Suprapubic skin (tissue), 4 donors: Measurements from ENCODE around the gene CHRM1. TPM values are rescaled to one million over a fixed set of nuclear protein-coding genes. Genes with fewer than 3 reads are reported as not detected.

Source experiments
- DNase-seq, 2 donors: peaks; one replicate each; pipeline ENCODE4 v3.0.0-alpha.2; 2019; ENCODE audit warnings: low spot score in 2 of 2
- H3K27ac ChIP-seq: fragments of 200-600 bp; sonication (generic); one replicate; pipeline ENCODE4 v1.5.1; 2019
- H3K27me3 ChIP-seq: fragments of 200-600 bp; sonication (generic); one replicate; pipeline ENCODE4 v1.5.1; 2019
- H3K36me3 ChIP-seq: fragments of 200-600 bp; sonication (generic); one replicate; pipeline ENCODE4 v1.5.1; 2019
- H3K4me1 ChIP-seq: fragments of 200-600 bp; sonication (generic); one replicate; pipeline ENCODE4 v1.5.1; 2019
- H3K4me3 ChIP-seq: fragments of 200-600 bp; sonication (generic); one replicate; pipeline ENCODE4 v1.5.1; 2019; ENCODE audit warnings: mild to moderate bottlenecking
- H3K9me3 ChIP-seq: fragments of 200-600 bp; sonication (generic); one replicate; pipeline ENCODE4 v1.5.1; 2019
- CTCF ChIP-seq, 2 donors: fragments of 200-600 bp in 1 of 2; fragments of 450-650 bp in 1 of 2; sonication (generic) in 1 of 2; IDR thresholded peaks; one replicate each; pipeline ENCODE4 v1.5.1; 2016 to 2019; ENCODE audit warnings: antibody characterized with exemption in 2 of 2, mild to moderate bottlenecking in 1 of 2, moderate library complexity in 1 of 2
- EP300 ChIP-seq: sonication (generic); formaldehyde crosslinking; IDR thresholded peaks from one replicate; pipeline ENCODE4 v1.6.1; 2017; ENCODE audit warnings: antibody characterized with exemption
- POLR2A ChIP-seq, 2 donors: fragments of 450-650 bp; IDR thresholded peaks; one replicate each; pipeline ENCODE4 v1.6.1; 2017; ENCODE audit warnings: antibody characterized with exemption in 2 of 2, mild to moderate bottlenecking in 2 of 2, moderate library complexity in 2 of 2
- POLR2AphosphoS5 ChIP-seq, 3 donors: sonication (generic); formaldehyde crosslinking; IDR thresholded peaks; one replicate each; pipeline ENCODE4 v1.6.1; 2017; ENCODE audit warnings: antibody characterized with exemption in 3 of 3
- WGBS: methylation state at CpG from one replicate; pipeline ENCODE4 v1.1.5; 2018; 5-methylcytosine and 5-hydroxymethylcytosine counted together
- total RNA-seq, 4 donors: library from RNA; depleted of rRNA; stranded (reverse); fragments of >200 nt; gene quantifications; one replicate each; pipeline ENCODE4 v1.1.0, GENCODE V29; 2016

CHRM1 gene
- total RNA-seq, 4 donors from 2014 or later, result 2.5 to 5.4 (median 4.5) TPM

- H3K27ac ChIP-seq, result peak overlapping the region; percentile 78
- peaks cover 46% of the 10 kb centered on the region for H3K27me3 ChIP-seq
Observed at GRCh38 chr11:62919898-62920640, 1.1 kb downstream of the CHRM1 start.

GRCh38 chr11:62919476-62919875, 1.7 kb downstream of the CHRM1 start:
- 91% methylated on average over 10 of the region's 10 CpGs for whole genome bisulfite sequencing
- TF ChIP-seq EP300 (no peak), CTCF (IDR thresholded peaks at IDR 0.05) (no peak), POLR2AphosphoS5 (IDR thresholded peaks at IDR 0.05) (no peak), POLR2A (IDR thresholded peaks at IDR 0.05) (no peak)
- Histone ChIP-seq H3K4me1 (peaks cover 42% of the 10 kb centered on the region), H3K9me3 (no peaks in the 10 kb centered on the region), H3K36me3 (no peaks in the 10 kb centered on the region), H3K27me3 (peaks cover 40% of the 10 kb centered on the region), H3K27ac (no peak overlapping the region), H3K4me3 (no peak overlapping the region)
- DNase-seq, result no peak

More at GRCh38 chr11:62919898-62920640, 1.1 kb downstream of the CHRM1 start:
- Histone ChIP-seq H3K4me1 (peaks cover 42% of the 10 kb centered on the region), H3K36me3 (no peaks in the 10 kb centered on the region), H3K9me3 (no peaks in the 10 kb centered on the region), H3K4me3 (peak overlapping the region; percentile 42)
- 90% methylated on average over 8 of the region's 11 CpGs for WGBS
- DNase-seq, result no peak
- TF ChIP-seq POLR2AphosphoS5 (IDR thresholded peaks at IDR 0.05) (no peak), EP300 (no peak), POLR2A (IDR thresholded peaks at IDR 0.05) (no peak), CTCF (IDR thresholded peaks at IDR 0.05) (no peak)

GRCh38 chr11:62918531-62918930, 2.6 kb downstream of the CHRM1 start:
- no peak overlapping the region for H3K4me3 ChIP-seq
- H3K36me3 ChIP-seq, result no peaks in the 10 kb centered on the region
- no peaks in the 10 kb centered on the region for H3K9me3 ChIP-seq
- no peak overlapping the region for H3K27ac ChIP-seq
- no peak for TF ChIP-seq POLR2AphosphoS5 (IDR thresholded peaks at IDR 0.05)
- no peak for TF ChIP-seq CTCF (IDR thresholded peaks at IDR 0.05)
- TF ChIP-seq EP300, result no peak
- TF ChIP-seq POLR2A (IDR thresholded peaks at IDR 0.05), result no peak
- peaks cover 30% of the 10 kb centered on the region for H3K27me3 ChIP-seq
- H3K4me1 ChIP-seq, result peaks cover 35% of the 10 kb centered on the region
- 57% methylated on average over 5 of the region's 5 CpGs for WGBS
- no peak for DNase-seq

- peaks cover 29% of the 10 kb centered on the region for H3K4me1 ChIP-seq
- WGBS, result 88% methylated on average over 11 of the region's 11 CpGs
- H3K9me3 ChIP-seq, result no peaks in the 10 kb centered on the region
- no peak for DNase-seq
- no peak overlapping the region for H3K4me3 ChIP-seq
- no peak overlapping the region for H3K27ac ChIP-seq
- H3K27me3 ChIP-seq, result peaks cover 25% of the 10 kb centered on the region
- TF ChIP-seq CTCF (IDR thresholded peaks at IDR 0.05) (no peak), POLR2AphosphoS5 (IDR thresholded peaks at IDR 0.05) (no peak), POLR2A (IDR thresholded peaks at IDR 0.05) (no peak), EP300 (no peak)
- no peaks in the 10 kb centered on the region for H3K36me3 ChIP-seq
Observed at GRCh38 chr11:62917906-62918502, 3.2 kb downstream of the CHRM1 start.

GRCh38 chr11:62914416-62914815, 6.7 kb downstream of the CHRM1 start:
- H3K4me3 ChIP-seq, result no peak overlapping the region
- H3K27me3 ChIP-seq, result no peaks in the 10 kb centered on the region
- no peaks in the 10 kb centered on the region for H3K9me3 ChIP-seq
- H3K36me3 ChIP-seq, result no peaks in the 10 kb centered on the region
- DNase-seq, result no peak
- H3K27ac ChIP-seq, result no peak overlapping the region
- H3K4me1 ChIP-seq, result peaks cover 8% of the 10 kb centered on the region
- TF ChIP-seq POLR2A (IDR thresholded peaks at IDR 0.05), result no peak
- no peak for TF ChIP-seq CTCF (IDR thresholded peaks at IDR 0.05)
- TF ChIP-seq POLR2AphosphoS5 (IDR thresholded peaks at IDR 0.05), result no peak
- no peak for TF ChIP-seq EP300
- WGBS, result 94% methylated on average over 1 of the region's 1 CpG
